ENCODE data around the gene FAM168A. TPM values are rescaled to one million over a fixed set of nuclear protein-coding genes. Genes with fewer than 3 reads are reported as not detected.

The FAM168A gene
- total and polyA plus RNA-seq, 2 of the 8 experiments (the other 6 are each of a cell fraction or from before 2014, with no cell fraction given) = 17.1 to 21.6 TPM

DNA sequence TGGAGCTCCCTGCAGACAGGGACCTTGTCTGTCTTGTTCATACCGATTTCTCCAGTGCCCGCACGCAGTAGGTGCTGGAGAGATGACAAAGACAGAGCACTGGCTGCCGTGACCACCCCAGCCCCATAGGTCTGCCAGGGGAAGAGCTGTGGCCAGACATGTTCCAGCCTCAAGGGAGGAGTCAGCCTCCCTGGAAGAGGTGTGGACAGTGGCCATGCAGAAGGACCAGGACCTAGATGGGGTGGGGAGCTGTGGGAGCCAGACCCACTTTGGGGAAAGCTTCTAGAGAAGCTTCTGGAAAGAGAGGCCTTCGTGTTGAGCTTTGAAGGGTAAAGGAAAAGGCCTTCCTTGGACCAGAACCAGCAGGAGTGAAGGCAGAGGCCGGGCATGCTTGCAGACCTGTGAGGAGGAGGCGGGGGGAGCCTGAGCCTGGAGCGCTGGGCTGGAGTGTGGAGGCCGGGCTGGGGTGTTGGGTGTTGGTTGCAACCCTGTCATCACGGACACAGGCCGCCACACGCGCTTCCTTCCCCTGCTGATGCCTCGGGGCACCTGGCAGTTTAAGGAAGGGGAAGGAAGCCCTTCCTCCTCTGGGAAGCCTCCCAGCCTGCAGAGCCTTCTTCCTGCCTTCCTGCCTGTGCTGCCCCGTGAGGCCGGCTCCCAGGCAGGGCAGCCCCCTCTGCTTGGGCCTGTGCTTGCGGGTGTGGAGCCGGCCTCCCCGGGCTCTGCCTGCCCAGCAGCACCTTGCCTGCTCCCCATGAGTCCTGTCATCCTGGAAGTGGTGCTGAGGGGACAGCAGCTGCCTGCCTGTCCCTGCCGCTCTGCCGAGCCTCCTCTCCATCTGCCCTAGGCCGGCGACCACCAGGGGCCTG lies 209.4 kb downstream of the FAM168A start (continued):
- TF ChIP-seq SIX5 (IDR thresholded peaks at IDR 0.05; ENCODE audit: low read depth, low read length) (no peak), KDM5A (IDR thresholded peaks at IDR 0.05; ENCODE audit: low read length) (no peak), EGR1 (IDR thresholded peaks at IDR 0.05; ENCODE audit: borderline replicate concordance, low read depth, low read length) (no peak), YY1 (IDR thresholded peaks at IDR 0.05; ENCODE audit: low read depth, low read length) (no peak)
- TF ChIP-seq, protein P1, sequence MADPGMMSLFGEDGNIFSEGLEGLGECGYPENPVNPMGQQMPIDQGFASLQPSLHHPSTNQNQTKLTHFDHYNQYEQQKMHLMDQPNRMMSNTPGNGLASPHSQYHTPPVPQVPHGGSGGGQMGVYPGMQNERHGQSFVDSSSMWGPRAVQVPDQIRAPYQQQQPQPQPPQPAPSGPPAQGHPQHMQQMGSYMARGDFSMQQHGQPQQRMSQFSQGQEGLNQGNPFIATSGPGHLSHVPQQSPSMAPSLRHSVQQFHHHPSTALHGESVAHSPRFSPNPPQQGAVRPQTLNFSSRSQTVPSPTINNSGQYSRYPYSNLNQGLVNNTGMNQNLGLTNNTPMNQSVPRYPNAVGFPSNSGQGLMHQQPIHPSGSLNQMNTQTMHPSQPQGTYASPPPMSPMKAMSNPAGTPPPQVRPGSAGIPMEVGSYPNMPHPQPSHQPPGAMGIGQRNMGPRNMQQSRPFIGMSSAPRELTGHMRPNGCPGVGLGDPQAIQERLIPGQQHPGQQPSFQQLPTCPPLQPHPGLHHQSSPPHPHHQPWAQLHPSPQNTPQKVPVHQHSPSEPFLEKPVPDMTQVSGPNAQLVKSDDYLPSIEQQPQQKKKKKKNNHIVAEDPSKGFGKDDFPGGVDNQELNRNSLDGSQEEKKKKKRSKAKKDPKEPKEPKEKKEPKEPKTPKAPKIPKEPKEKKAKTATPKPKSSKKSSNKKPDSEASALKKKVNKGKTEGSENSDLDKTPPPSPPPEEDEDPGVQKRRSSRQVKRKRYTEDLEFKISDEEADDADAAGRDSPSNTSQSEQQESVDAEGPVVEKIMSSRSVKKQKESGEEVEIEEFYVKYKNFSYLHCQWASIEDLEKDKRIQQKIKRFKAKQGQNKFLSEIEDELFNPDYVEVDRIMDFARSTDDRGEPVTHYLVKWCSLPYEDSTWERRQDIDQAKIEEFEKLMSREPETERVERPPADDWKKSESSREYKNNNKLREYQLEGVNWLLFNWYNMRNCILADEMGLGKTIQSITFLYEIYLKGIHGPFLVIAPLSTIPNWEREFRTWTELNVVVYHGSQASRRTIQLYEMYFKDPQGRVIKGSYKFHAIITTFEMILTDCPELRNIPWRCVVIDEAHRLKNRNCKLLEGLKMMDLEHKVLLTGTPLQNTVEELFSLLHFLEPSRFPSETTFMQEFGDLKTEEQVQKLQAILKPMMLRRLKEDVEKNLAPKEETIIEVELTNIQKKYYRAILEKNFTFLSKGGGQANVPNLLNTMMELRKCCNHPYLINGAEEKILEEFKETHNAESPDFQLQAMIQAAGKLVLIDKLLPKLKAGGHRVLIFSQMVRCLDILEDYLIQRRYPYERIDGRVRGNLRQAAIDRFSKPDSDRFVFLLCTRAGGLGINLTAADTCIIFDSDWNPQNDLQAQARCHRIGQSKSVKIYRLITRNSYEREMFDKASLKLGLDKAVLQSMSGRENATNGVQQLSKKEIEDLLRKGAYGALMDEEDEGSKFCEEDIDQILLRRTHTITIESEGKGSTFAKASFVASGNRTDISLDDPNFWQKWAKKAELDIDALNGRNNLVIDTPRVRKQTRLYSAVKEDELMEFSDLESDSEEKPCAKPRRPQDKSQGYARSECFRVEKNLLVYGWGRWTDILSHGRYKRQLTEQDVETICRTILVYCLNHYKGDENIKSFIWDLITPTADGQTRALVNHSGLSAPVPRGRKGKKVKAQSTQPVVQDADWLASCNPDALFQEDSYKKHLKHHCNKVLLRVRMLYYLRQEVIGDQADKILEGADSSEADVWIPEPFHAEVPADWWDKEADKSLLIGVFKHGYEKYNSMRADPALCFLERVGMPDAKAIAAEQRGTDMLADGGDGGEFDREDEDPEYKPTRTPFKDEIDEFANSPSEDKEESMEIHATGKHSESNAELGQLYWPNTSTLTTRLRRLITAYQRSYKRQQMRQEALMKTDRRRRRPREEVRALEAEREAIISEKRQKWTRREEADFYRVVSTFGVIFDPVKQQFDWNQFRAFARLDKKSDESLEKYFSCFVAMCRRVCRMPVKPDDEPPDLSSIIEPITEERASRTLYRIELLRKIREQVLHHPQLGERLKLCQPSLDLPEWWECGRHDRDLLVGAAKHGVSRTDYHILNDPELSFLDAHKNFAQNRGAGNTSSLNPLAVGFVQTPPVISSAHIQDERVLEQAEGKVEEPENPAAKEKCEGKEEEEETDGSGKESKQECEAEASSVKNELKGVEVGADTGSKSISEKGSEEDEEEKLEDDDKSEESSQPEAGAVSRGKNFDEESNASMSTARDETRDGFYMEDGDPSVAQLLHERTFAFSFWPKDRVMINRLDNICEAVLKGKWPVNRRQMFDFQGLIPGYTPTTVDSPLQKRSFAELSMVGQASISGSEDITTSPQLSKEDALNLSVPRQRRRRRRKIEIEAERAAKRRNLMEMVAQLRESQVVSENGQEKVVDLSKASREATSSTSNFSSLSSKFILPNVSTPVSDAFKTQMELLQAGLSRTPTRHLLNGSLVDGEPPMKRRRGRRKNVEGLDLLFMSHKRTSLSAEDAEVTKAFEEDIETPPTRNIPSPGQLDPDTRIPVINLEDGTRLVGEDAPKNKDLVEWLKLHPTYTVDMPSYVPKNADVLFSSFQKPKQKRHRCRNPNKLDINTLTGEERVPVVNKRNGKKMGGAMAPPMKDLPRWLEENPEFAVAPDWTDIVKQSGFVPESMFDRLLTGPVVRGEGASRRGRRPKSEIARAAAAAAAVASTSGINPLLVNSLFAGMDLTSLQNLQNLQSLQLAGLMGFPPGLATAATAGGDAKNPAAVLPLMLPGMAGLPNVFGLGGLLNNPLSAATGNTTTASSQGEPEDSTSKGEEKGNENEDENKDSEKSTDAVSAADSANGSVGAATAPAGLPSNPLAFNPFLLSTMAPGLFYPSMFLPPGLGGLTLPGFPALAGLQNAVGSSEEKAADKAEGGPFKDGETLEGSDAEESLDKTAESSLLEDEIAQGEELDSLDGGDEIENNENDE (IDR thresholded peaks at IDR 0.05; ENCODE audit: insufficient replicate concordance, low read length) = no peak

Measured in H1 (cell line).